Liver (tissue), 9 donors: ENCODE results near the gene DNAH10. TPM values are rescaled to one million over a fixed set of nuclear protein-coding genes. Genes with fewer than 3 reads are reported as not detected.

ENCODE experiments used
- DNase-seq: peaks from one replicate; pipeline ENCODE4 v3.0.0-alpha.2; 2017; ENCODE audit warnings: low spot score
- H3K27ac ChIP-seq, 2 donors: one replicate each; pipeline ENCODE4 v1.7.0; 2013; ENCODE audit warnings: inconsistent platforms in 2 of 2, low read length in 2 of 2, control low read depth in 1 of 2, low read depth in 1 of 2, mild to moderate bottlenecking in 1 of 2
- H3K27me3 ChIP-seq, 4 donors: one replicate each; pipeline versions ENCODE4 v1.6.1 to v1.7.0; 2013; ENCODE audit warnings: low read length in 3 of 4, inconsistent platforms in 1 of 4, mild to moderate bottlenecking in 1 of 4, moderate library complexity in 1 of 4; ENCODE audit not compliant: control insufficient read depth in 4 of 4, insufficient read depth in 4 of 4
- H3K36me3 ChIP-seq, 4 donors: one replicate each; pipeline versions ENCODE4 v1.6.1 to v1.7.0; 2013; ENCODE audit warnings: low read length in 3 of 4, mild to moderate bottlenecking in 3 of 4, low read depth in 1 of 4, moderate library complexity in 1 of 4; ENCODE audit not compliant: control insufficient read depth in 4 of 4, insufficient read depth in 3 of 4
- H3K4me1 ChIP-seq, 4 donors: one replicate each; pipeline versions ENCODE4 v1.6.1 to v1.7.0; 2013; ENCODE audit warnings: low read length in 3 of 4, mild to moderate bottlenecking in 3 of 4, moderate library complexity in 1 of 4; ENCODE audit not compliant: control insufficient read depth in 4 of 4, insufficient read depth in 4 of 4
- H3K4me3 ChIP-seq, 3 donors: one replicate each; pipeline versions ENCODE4 v1.6.1 to v1.7.0; 2013; ENCODE audit warnings: low read length in 3 of 3, control low read depth in 1 of 3, low read depth in 1 of 3, mild to moderate bottlenecking in 1 of 3
- H3K9ac ChIP-seq, 2 donors: one replicate each; pipeline ENCODE4 v1.7.0; 2013; ENCODE audit warnings: low read length in 2 of 2, mild to moderate bottlenecking in 2 of 2, moderate library complexity in 2 of 2, control low read depth in 1 of 2, low read depth in 1 of 2
- H3K9me3 ChIP-seq, 4 donors: one replicate each; pipeline versions ENCODE4 v1.6.1 to v1.7.0; 2013; ENCODE audit warnings: low read length in 3 of 4; ENCODE audit not compliant: control insufficient read depth in 4 of 4
- ATF3 ChIP-seq: IDR thresholded peaks from 2 replicates; pipeline ENCODE4 v1.6.1; 2016; ENCODE audit warnings: antibody characterized with exemption
- CTCF ChIP-seq: fragments of 150-350 bp; IDR thresholded peaks from 2 replicates; pipeline ENCODE4 v1.5.1; 2017; ENCODE audit warnings: improper control_type of control experiment, low read depth, low read length; ENCODE audit not compliant: missing input control
- EGR1 ChIP-seq, 2 donors: IDR thresholded peaks; 2 replicates each; pipeline ENCODE4 v1.6.1; 2016 to 2018; ENCODE audit warnings: antibody characterized with exemption in 2 of 2, low read depth in 2 of 2
- FOXA1 ChIP-seq: IDR thresholded peaks from 2 replicates; pipeline ENCODE4 v1.6.1; 2016; ENCODE audit warnings: antibody characterized with exemption
- FOXA2 ChIP-seq: IDR thresholded peaks from 2 replicates; pipeline ENCODE4 v1.6.1; 2016; ENCODE audit warnings: antibody characterized with exemption
- GABPA ChIP-seq, 2 donors: IDR thresholded peaks in 1 of 2; conservative IDR thresholded peaks in 1 of 2; 2 replicates each; pipeline ENCODE4 v1.6.1; 2016; ENCODE audit warnings: antibody characterized with exemption in 2 of 2, mild to moderate bottlenecking in 1 of 2, moderate library complexity in 1 of 2
- HNF4A ChIP-seq, 2 donors: conservative IDR thresholded peaks; 2 replicates each; pipeline ENCODE4 v1.6.1; 2016; ENCODE audit warnings: antibody characterized with exemption in 2 of 2, mild to moderate bottlenecking in 2 of 2
- HNF4G ChIP-seq: IDR thresholded peaks from 2 replicates; pipeline ENCODE4 v1.6.1; 2016; ENCODE audit warnings: antibody characterized with exemption
- JUND ChIP-seq, 2 donors: IDR thresholded peaks; 2 replicates each; pipeline ENCODE4 v1.6.1; 2016; ENCODE audit warnings: antibody characterized with exemption in 2 of 2
- MAX ChIP-seq: IDR thresholded peaks from 2 replicates; pipeline ENCODE4 v1.6.1; 2016; ENCODE audit warnings: antibody characterized with exemption
- NR2F2 ChIP-seq: IDR thresholded peaks from 2 replicates; pipeline ENCODE4 v1.6.1; 2016; ENCODE audit warnings: antibody characterized with exemption
- RAD21 ChIP-seq, 2 donors: IDR thresholded peaks; 2 replicates each; pipeline ENCODE4 v1.6.1; 2016; ENCODE audit warnings: antibody characterized with exemption in 2 of 2, mild to moderate bottlenecking in 2 of 2
- REST ChIP-seq: IDR thresholded peaks from 2 replicates; pipeline ENCODE4 v1.6.1; 2016; ENCODE audit warnings: antibody characterized with exemption, mild to moderate bottlenecking
- RXRA ChIP-seq, 2 donors: IDR thresholded peaks; 2 replicates each; pipeline ENCODE4 v1.6.1; 2017 to 2018; ENCODE audit warnings: antibody characterized with exemption in 2 of 2, mild to moderate bottlenecking in 1 of 2
- SP1 ChIP-seq: IDR thresholded peaks from 2 replicates; pipeline ENCODE4 v1.6.1; 2018; ENCODE audit warnings: antibody characterized with exemption, mild to moderate bottlenecking
- TAF1 ChIP-seq: conservative IDR thresholded peaks from 2 replicates; pipeline ENCODE4 v1.6.1; 2016; ENCODE audit warnings: antibody characterized with exemption, mild to moderate bottlenecking
- YY1 ChIP-seq: IDR thresholded peaks from 2 replicates; pipeline ENCODE4 v1.6.1; 2016; ENCODE audit warnings: antibody characterized with exemption, mild to moderate bottlenecking
- ZBTB33 ChIP-seq: IDR thresholded peaks from 2 replicates; pipeline ENCODE4 v1.6.1; 2016; ENCODE audit warnings: antibody characterized with exemption
- WGBS: extraction: QIAGEN DNeasy Blood & Tissue Kit; methylation state at CpG from one replicate; pipeline ENCODE4 v1.1.7; 2013; 5-methylcytosine and 5-hydroxymethylcytosine counted together
- polyA plus RNA-seq, 2 donors: library from polyadenylated mRNA; stranded (reverse) in 1 of 2; unstranded in 1 of 2; fragments of 200-250 nt in 1 of 2; fragments of >200 nt in 1 of 2; fragmentation: Nextera tagmentation in 1 of 2; extraction: Ambion mirVana in 1 of 2; gene quantifications; one replicate each; pipeline versions ENCODE4 v1.2.1 to v1.2.3, GENCODE V29; 2013 to 2015
- total RNA-seq, 2 donors: library from RNA; depleted of rRNA; stranded (reverse); fragments of >200 nt; gene quantifications; one replicate each; pipeline ENCODE4 v1.2.3, GENCODE V29; 2014
- donor health status: healthy.
- donor health status: healthy.
- donor health status: healthy.
- donor health status: healthy.
- donor health status: healthy.

The DNAH10 gene
- total and polyA plus RNA-seq, 4 donors, result 0.05 to 0.47 (median 0.07) TPM

- H3K4me1 ChIP-seq, result no peaks in the 10 kb centered on the region
- no peak overlapping the region for H3K9ac ChIP-seq
- DNase-seq, result no peak
- H3K27me3 ChIP-seq, result no peaks in the 10 kb centered on the region
- H3K4me3 ChIP-seq, result no peak overlapping the region
- H3K9me3 ChIP-seq, result no peaks in the 10 kb centered on the region
- TF ChIP-seq NR2F2, result peak; percentile 92
- TF ChIP-seq FOXA1, result no peak
- peak in 1 of 2 donors; percentile 23 for TF ChIP-seq RXRA (IDR thresholded peaks at IDR 0.05)
- 84% methylated on average over 7 of the region's 7 CpGs for WGBS
- no peak overlapping the region for H3K27ac ChIP-seq
- no peaks in the 10 kb centered on the region for H3K36me3 ChIP-seq
Observed at GRCh38 chr12:123928897-123929296, 166.8 kb downstream of the DNAH10 start.

- Histone ChIP-seq H3K4me3 (no peak overlapping the region), H3K4me1 (no peaks in the 10 kb centered on the region), H3K9me3 (no peaks in the 10 kb centered on the region), H3K27me3 (no peaks in the 10 kb centered on the region), H3K27ac (no peak overlapping the region), H3K36me3 (no peaks in the 10 kb centered on the region), H3K9ac (no peak overlapping the region)
- 88% methylated on average over 9 of the region's 9 CpGs for WGBS
- no peak for DNase-seq
- no peak for TF ChIP-seq YY1
- TF ChIP-seq ZBTB33, result no peak
- no peak for TF ChIP-seq HNF4G
- TF ChIP-seq RXRA (IDR thresholded peaks at IDR 0.05), result no peak
- TF ChIP-seq EGR1 (IDR thresholded peaks at IDR 0.05; ENCODE audit: low read depth in 2 of 2), result no peak
- no peak for TF ChIP-seq FOXA1
- TF ChIP-seq CTCF, result no peak
- no peak for TF ChIP-seq REST
- no peak for TF ChIP-seq ATF3
- no peak for TF ChIP-seq MAX
- no peak for TF ChIP-seq GABPA (IDR thresholded peaks at IDR 0.05 in 1 of 2, conservative IDR thresholded peaks at IDR 0.05 in 1 of 2)
- TF ChIP-seq HNF4A (conservative IDR thresholded peaks at IDR 0.05), result no peak
- TF ChIP-seq JUND (IDR thresholded peaks at IDR 0.05), result no peak
- TF ChIP-seq NR2F2, result no peak
- no peak for TF ChIP-seq FOXA2
- TF ChIP-seq TAF1, result no peak
- TF ChIP-seq SP1, result no peak
- TF ChIP-seq RAD21 (IDR thresholded peaks at IDR 0.05), result no peak
Observed at GRCh38 chr12:123929946-123930583, 168.0 kb downstream of the DNAH10 start.
